HL-60 (cell line): ENCODE data around the gene PCDHGA1.

Experiments used
- DNase-seq, 2 experiments: peaks; one replicate each; pipeline ENCODE4 v3.0.0-alpha.2; 2010 to 2020; ENCODE audit warnings: low read depth in 1 of 2, low spot score in 1 of 2
- H3K27ac ChIP-seq: fragments of 250-450 bp; sonication (Bioruptor Pico); replicated peaks from 2 replicates; pipeline ENCODE4 v1.5.1; 2020; ENCODE audit warnings: mild to moderate bottlenecking, moderate library complexity
- H3K27me3 ChIP-seq: fragments of 250-450 bp; sonication (Bioruptor Pico); 2 replicates; pipeline ENCODE4 v1.5.1; 2021; ENCODE audit warnings: mild to moderate bottlenecking, moderate library complexity; ENCODE audit not compliant: insufficient read depth, poor library complexity, severe bottlenecking
- H3K4me3 ChIP-seq: replicated peaks from 2 replicates; pipeline ENCODE4 v1.5.1; 2011; ENCODE audit warnings: mild to moderate bottlenecking, control low read depth, low read length; ENCODE audit not compliant: insufficient read depth
- CTCF ChIP-seq: IDR thresholded peaks from one replicate; pipeline ENCODE4 v1.5.1; 2011; ENCODE audit warnings: low read length, control low read depth, inconsistent platforms; ENCODE audit not compliant: insufficient read depth
- GABPA ChIP-seq: IDR thresholded peaks from 2 replicates; pipeline ENCODE4 v1.6.1; 2012; ENCODE audit warnings: low read depth
- POLR2AphosphoS5 ChIP-seq: IDR thresholded peaks from 2 replicates; pipeline ENCODE4 v1.6.1; 2012; ENCODE audit warnings: low read depth
- REST ChIP-seq: IDR thresholded peaks from 2 replicates; pipeline ENCODE4 v1.6.1; 2012; ENCODE audit warnings: low read depth; ENCODE audit not compliant: insufficient replicate concordance
- SPI1 ChIP-seq: IDR thresholded peaks from 2 replicates; pipeline ENCODE4 v1.6.1; 2012; ENCODE audit warnings: low read depth, mild to moderate bottlenecking, borderline replicate concordance

PCDHGA1 gene

GRCh38 chr5:141484641-141485311 is 154.5 kb downstream of the PCDHGA1 start, which contains the start of gene PCDHGC4:
Gene PCDHGC4 (plus strand): TSS chr5:141485030. CDS start chr5:141485174, 144 bp downstream.
- no peak within 1 kb of the TSS for H3K27ac ChIP-seq
- peaks cover 41% of the 10 kb centered on the region for H3K27me3 ChIP-seq
- no peak for TF ChIP-seq GABPA
- no peak for TF ChIP-seq REST
- TF ChIP-seq CTCF = no peak
- TF ChIP-seq SPI1 = no peak
- TF ChIP-seq POLR2AphosphoS5 = no peak
- no peak for DNase-seq
- no peak within 1 kb of the TSS for H3K4me3 ChIP-seq

- Histone ChIP-seq H3K4me3 (no peak overlapping the region), H3K27ac (no peak overlapping the region), H3K27me3 (peaks cover 41% of the 10 kb centered on the region)
- no peak for DNase-seq
- TF ChIP-seq CTCF (no peak), SPI1 (no peak), GABPA (no peak), REST (no peak), POLR2AphosphoS5 (no peak)
These were observed 155.2 kb downstream of the PCDHGA1 start for GRCh38 chr5:141485321-141486055.

- DNase-seq = no peak
- Histone ChIP-seq H3K4me3 (no peak overlapping the region), H3K27me3 (peaks cover 41% of the 10 kb centered on the region), H3K27ac (no peak overlapping the region)
- TF ChIP-seq CTCF = no peak
- TF ChIP-seq SPI1 = no peak
These were observed 155.8 kb downstream of the PCDHGA1 start for GRCh38 chr5:141486091-141486490.
